ENCODE results near the gene GSTP1.

The GSTP1 gene

GRCh38 chr11:67632175-67632981, 48.8 kb downstream of the GSTP1 start:
- no peak for DNase-seq

GRCh38 chr11:67632982-67633755, 49.6 kb downstream of the GSTP1 start:
- DNase-seq: no peak

- DNase-seq: no peak
Measured at GRCh38 chr11:67633758-67634365, 50.2 kb downstream of the GSTP1 start.

GRCh38 chr11:67634366-67635230, 51.0 kb downstream of the GSTP1 start:
- no peak for DNase-seq

- DNase-seq: no peak
Measured at GRCh38 chr11:67635231-67635521, 51.6 kb downstream of the GSTP1 start.
